ENCODE measurements around the gene SUMO3.

The SUMO3 gene

DNA sequence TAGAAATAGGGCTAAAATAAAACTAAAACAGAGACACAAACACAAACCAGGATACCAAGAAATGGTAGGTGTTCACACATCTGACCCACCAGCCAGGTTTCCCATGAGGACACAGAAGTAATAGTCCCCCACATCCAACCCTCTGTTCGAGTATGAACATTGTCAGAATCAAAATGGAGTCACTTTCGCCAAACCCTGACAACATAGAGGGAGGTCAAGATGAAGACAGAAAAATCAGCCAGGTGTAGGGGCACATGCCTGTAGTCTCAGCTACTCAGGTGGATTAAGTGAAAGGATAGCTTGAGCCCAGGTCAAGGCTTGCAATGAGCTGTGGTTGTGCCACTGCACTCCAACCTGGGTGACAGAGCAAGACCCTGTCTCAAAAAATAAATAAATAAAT lies 20.1 kb downstream of the SUMO3 start:
- TF ChIP-seq, protein P1, sequence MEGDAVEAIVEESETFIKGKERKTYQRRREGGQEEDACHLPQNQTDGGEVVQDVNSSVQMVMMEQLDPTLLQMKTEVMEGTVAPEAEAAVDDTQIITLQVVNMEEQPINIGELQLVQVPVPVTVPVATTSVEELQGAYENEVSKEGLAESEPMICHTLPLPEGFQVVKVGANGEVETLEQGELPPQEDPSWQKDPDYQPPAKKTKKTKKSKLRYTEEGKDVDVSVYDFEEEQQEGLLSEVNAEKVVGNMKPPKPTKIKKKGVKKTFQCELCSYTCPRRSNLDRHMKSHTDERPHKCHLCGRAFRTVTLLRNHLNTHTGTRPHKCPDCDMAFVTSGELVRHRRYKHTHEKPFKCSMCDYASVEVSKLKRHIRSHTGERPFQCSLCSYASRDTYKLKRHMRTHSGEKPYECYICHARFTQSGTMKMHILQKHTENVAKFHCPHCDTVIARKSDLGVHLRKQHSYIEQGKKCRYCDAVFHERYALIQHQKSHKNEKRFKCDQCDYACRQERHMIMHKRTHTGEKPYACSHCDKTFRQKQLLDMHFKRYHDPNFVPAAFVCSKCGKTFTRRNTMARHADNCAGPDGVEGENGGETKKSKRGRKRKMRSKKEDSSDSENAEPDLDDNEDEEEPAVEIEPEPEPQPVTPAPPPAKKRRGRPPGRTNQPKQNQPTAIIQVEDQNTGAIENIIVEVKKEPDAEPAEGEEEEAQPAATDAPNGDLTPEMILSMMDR (IDR thresholded peaks at IDR 0.05; ENCODE audit: low read depth, low read length, missing control alignments): no peak
- DNase-seq (ENCODE audit: extremely low read depth, low read depth): no peak
- H3K4me3 ChIP-seq (replicated peaks; ENCODE audit: low read depth, low read length): no peak overlapping the region

DNA sequence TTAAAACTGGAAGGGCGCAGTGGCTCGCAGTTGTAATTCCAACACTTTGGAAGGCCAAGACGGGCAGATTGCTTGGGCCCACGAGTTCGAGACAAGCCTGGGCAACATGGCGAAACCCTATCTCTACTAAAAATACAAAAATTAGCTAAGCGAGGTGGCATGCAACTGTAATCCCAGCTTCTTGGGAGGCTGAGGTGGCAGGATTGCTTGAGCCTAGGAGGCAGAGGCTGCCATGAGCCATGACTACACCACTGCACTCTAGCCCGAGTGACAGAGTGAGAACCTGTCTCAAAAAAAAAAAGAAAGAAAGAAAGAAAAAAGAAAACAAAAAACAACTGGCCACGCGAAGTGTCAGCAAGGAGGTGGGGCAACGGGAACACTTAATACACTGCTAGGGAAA lies 22.5 kb downstream of the SUMO3 start:
- TF ChIP-seq, protein P1 (IDR thresholded peaks at IDR 0.05; ENCODE audit: low read depth, low read length, missing control alignments): no peak
- DNase-seq (ENCODE audit: extremely low read depth, low read depth): no peak
- H3K4me3 ChIP-seq (replicated peaks; ENCODE audit: low read depth, low read length): no peak overlapping the region

DNA sequence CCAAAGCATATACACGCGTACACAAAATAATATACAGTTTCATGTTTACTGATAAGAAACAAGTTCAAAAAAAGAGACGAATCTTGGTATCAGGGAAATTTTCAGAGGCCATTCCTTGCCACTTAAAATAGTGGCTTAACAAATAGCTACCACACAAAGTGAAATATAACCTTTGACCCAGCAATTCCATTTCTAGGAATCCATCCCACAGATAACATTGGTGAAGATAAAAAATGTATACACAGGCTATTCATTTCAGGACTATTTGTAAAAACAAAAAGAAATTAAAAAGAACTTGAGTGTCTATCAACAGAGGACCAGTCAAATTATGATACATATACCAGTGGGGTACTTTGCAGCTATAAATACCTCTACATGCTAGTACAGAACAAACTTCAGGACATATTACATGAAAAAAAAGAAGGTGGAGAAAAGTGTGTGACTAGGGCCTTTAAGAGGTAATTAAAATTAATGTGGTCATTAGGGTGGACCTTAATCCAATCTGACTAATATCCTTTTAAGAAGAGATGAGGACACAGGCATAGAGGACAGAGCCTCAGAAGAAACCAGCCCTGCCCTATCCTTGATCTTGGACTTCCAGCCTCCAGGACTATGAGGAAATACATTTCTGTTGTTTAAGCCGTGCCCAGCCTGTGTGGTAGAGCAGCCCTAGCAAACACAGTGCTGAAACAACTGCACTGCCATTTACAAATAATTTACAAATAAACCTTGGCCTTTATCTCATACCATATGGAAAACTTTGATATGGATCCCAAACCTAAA lies 24.1 kb downstream of the SUMO3 start:
- TF ChIP-seq, protein P1 (IDR thresholded peaks at IDR 0.05; ENCODE audit: low read depth, low read length, missing control alignments): no peak
- no peak for DNase-seq (ENCODE audit: extremely low read depth, low read depth)
- H3K4me3 ChIP-seq (replicated peaks; ENCODE audit: low read depth, low read length): no peak overlapping the region

DNA sequence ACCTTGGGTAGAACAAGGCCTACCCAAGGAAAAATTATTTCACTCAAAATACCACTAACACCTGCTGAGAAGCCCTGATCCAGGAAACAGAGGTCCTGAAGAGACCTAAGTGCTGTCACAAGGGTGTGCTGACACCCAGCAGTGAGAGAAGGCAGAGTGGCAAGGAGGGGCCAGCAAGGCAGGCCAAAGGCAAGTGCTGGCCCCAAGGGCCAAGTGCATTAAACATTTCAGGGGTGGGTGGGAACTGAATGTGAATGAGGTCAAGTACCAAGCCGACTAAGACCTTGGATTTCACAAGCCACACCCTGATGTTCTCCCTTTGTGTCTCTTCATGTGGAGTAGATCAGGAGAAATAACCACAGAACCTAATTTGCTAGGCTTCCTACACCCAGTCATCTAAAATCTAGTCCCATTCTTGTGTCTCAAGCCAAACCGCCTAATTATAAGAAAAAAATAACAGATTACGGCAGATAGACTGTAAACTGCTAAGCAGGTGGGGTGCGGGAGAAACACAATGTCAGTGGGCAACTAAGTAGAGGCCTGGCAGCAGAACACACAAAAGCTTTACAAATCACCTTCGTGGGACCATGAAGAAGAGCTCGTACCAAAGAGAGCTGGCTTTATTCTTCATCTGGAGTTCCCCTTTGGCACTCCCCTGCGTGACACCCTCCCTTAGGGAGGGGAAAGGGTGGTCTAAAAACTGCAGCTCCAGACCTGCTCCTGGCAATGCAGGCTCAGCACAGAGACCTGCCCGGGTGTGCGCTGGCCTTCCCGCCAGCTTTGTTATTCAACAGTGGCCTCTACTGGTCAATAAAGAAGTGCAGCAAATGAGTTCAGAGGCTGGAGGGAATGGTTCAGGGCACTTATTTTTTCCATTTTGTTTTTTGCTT lies 24.9 kb downstream of the SUMO3 start:
- DNase-seq (ENCODE audit: extremely low read depth, low read depth): no peak
- TF ChIP-seq, protein P1 (IDR thresholded peaks at IDR 0.05; ENCODE audit: low read depth, low read length, missing control alignments): peak; percentile 62
- no peak overlapping the region for H3K4me3 ChIP-seq (replicated peaks; ENCODE audit: low read depth, low read length)

DNA sequence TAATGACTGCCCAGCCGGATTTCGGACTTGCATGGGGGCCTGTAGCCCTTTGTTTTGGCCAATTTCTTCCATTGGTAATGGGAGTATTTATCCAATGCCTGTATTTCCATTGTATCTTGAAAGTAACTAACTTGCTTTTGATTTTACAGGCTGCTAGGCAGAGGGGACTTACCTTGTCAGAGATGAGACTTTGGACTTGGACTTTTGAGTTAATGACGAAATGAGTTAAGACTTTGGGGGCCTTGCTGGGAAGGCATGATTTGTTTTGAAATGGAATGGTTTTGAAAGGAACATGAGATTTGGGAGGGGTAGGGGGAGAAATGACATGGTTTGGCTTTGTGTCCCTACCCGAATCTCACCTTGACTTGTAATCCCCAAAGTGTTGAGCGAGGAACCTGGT lies 25.9 kb downstream of the SUMO3 start:
- TF ChIP-seq, protein P1 (IDR thresholded peaks at IDR 0.05; ENCODE audit: low read depth, low read length, missing control alignments): no peak
- H3K4me3 ChIP-seq (replicated peaks; ENCODE audit: low read depth, low read length): no peak overlapping the region

DNA sequence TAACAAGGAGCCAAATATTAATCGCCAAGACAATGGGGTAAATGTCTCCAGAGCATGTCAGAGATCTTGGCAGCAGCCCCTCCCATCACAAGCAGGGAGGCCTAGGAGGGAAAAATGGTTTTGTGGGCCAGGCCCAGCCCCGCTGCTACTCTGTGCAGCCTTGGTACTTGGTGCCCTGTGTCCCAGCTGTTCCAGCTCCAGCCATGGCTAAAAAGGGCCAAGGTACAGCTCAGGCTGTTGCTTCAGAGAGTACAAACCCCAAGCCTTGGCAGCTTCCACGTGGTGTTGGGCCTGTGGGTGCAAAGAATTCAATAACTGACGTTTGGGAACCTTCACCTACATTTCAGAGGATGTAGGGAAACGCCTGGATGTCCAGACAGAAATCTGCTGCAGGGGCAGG lies 26.6 kb downstream of the SUMO3 start:
- DNase-seq (ENCODE audit: extremely low read depth, low read depth): no peak
- TF ChIP-seq, protein P1 (IDR thresholded peaks at IDR 0.05; ENCODE audit: low read depth, low read length, missing control alignments): no peak
- H3K4me3 ChIP-seq (replicated peaks; ENCODE audit: low read depth, low read length): no peak overlapping the region

More for the DNA sequence above, 25.9 kb downstream of the SUMO3 start:
- no peak for DNase-seq (ENCODE audit: extremely low read depth, low read depth)

Measured in HFF-Myc (cell line).